B cell (primary cell): ENCODE results near the gene SNRNP70. TPM values are rescaled to one million over a fixed set of nuclear protein-coding genes. Genes with fewer than 3 reads are reported as not detected.
A peak's percentile ranks its signal among the peaks of the same experiment; 100 is the strongest.

Source experiments
- ATAC-seq: fragments of 200-7000 bp; cut with Tn5 transposase; one replicate; pipeline ENCODE4 v1.10.0; 2021; ENCODE audit warnings: low read depth, mild to moderate bottlenecking, moderate number of reproducible peaks, moderate library complexity
- CTCF ChIA-PET: fragments of 350-600 bp; sonication (Branson Sonifier 250); formaldehyde crosslinking; loops from one replicate; lab custom pipeline; 2021; ENCODE audit warnings: antibody characterized with exemption, inconsistent platforms; lab: Charles Lee
- POLR2A ChIA-PET: fragments of 350-600 bp; sonication (Branson Sonifier 250); formaldehyde crosslinking; loops from one replicate; lab custom pipeline; 2021; ENCODE audit warnings: antibody characterized with exemption; lab: Charles Lee
- DNase-seq: peaks from one replicate; pipeline ENCODE4 v3.0.0; 2013
- H2AFZ ChIP-seq: 2 replicates; pipeline ENCODE4 v1.6.1; 2012; ENCODE audit warnings: mild to moderate bottlenecking, low read depth, low read length; ENCODE audit not compliant: insufficient read depth, poor library complexity, severe bottlenecking
- H3K27ac ChIP-seq, 2 donors: 1 replicate in 1 of 2; 2 replicates in 1 of 2; pipeline ENCODE4 v1.5.1; 2012 to 2013; ENCODE audit warnings: low read length in 2 of 2, mild to moderate bottlenecking in 2 of 2, moderate library complexity in 1 of 2
- H3K27me3 ChIP-seq, 4 experiments: fragments of 200-600 bp in 1 of 4; sonication (generic) in 1 of 4; replicated peaks in 1 of 4; 1 replicate in 2 of 4; 2 replicates in 2 of 4; pipeline versions ENCODE4 v1.6.1 to v1.7.0; 2013 to 2016; ENCODE audit warnings: low read length in 3 of 4, mild to moderate bottlenecking in 2 of 4, mixed read lengths in 1 of 4, moderate library complexity in 1 of 4; ENCODE audit not compliant: insufficient read depth in 4 of 4, control insufficient read depth in 3 of 4; ENCODE audit errors: control extremely low read depth in 1 of 4
- H3K36me3 ChIP-seq, 2 experiments: replicated peaks in 1 of 2; 1 replicate in 1 of 2; 2 replicates in 1 of 2; pipeline versions ENCODE4 v1.6.1 to v1.7.1; 2013; ENCODE audit warnings: low read length in 1 of 2; ENCODE audit not compliant: insufficient read depth in 2 of 2, control insufficient read depth in 1 of 2; ENCODE audit errors: control extremely low read depth in 1 of 2, extremely low read depth in 1 of 2
- H3K4me1 ChIP-seq, 2 donors: fragments of 200-600 bp in 1 of 2; sonication (generic) in 1 of 2; 1 replicate in 1 of 2; 2 replicates in 1 of 2; pipeline versions ENCODE4 v1.5.1 to v1.6.1; 2013 to 2017; ENCODE audit warnings: low read length in 2 of 2; ENCODE audit not compliant: control insufficient read depth in 2 of 2, insufficient read depth in 2 of 2
- H3K4me2 ChIP-seq: replicated peaks from 2 replicates; pipeline ENCODE3; 2012; ENCODE audit warnings: mild to moderate bottlenecking, low read depth, low read length; ENCODE audit not compliant: poor library complexity, severe bottlenecking
- H3K4me3 ChIP-seq, 5 experiments: fragments of 200-600 bp in 1 of 5; sonication (generic) in 1 of 5; 1 replicate in 3 of 5; 2 replicates in 2 of 5; pipeline versions ENCODE4 v1.5.1 to v1.7.0; 2011 to 2016; ENCODE audit warnings: low read length in 4 of 5, mild to moderate bottlenecking in 4 of 5, low read depth in 2 of 5, control low read depth in 1 of 5, moderate library complexity in 1 of 5; ENCODE audit not compliant: insufficient read depth in 1 of 5; ENCODE audit errors: control extremely low read depth in 1 of 5, extremely low read depth in 1 of 5
- H3K79me2 ChIP-seq: fragments of 200-600 bp; sonication (generic); one replicate; pipeline ENCODE4 v1.6.0; 2016; ENCODE audit warnings: low read length; ENCODE audit not compliant: control insufficient read depth, insufficient read depth
- H3K9ac ChIP-seq: fragments of 200-600 bp; sonication (generic); 2 replicates; pipeline ENCODE4 v1.6.1; 2017; ENCODE audit warnings: mild to moderate bottlenecking, low read length, moderate library complexity
- H3K9me3 ChIP-seq, 3 donors: one replicate each; pipeline versions ENCODE4 v1.6.1 to v1.7.1; 2013; ENCODE audit warnings: low read length in 2 of 3; ENCODE audit not compliant: control insufficient read depth in 2 of 3, insufficient read depth in 1 of 3; ENCODE audit errors: control extremely low read depth in 1 of 3
- H4K20me1 ChIP-seq: 2 replicates; pipeline ENCODE4 v1.6.0; 2012; ENCODE audit warnings: mild to moderate bottlenecking, low read length; ENCODE audit not compliant: insufficient read depth, control insufficient read depth, poor library complexity, severe bottlenecking
- H3K27ac Mint-ChIP-seq: one replicate; pipeline ENCODE4 v1.8.0; 2021; ENCODE audit warnings: mixed read lengths
- H3K27me3 Mint-ChIP-seq: one replicate; pipeline ENCODE4 v1.8.0; 2021; ENCODE audit warnings: mixed read lengths
- H3K4me1 Mint-ChIP-seq: one replicate; pipeline ENCODE4 v1.8.0; 2021; ENCODE audit warnings: mixed read lengths
- H3K4me3 Mint-ChIP-seq: one replicate; pipeline ENCODE4 v1.8.0; 2021; ENCODE audit warnings: mixed read lengths
- H3K9me3 Mint-ChIP-seq: one replicate; pipeline ENCODE4 v1.8.0; 2022; ENCODE audit warnings: mixed read lengths; ENCODE audit not compliant: insufficient read depth
- EZH2 ChIP-seq: IDR thresholded peaks from 2 replicates; pipeline ENCODE4 v1.6.1; 2012; ENCODE audit warnings: borderline replicate concordance, low read depth, mild to moderate bottlenecking, moderate library complexity, low read length; ENCODE audit not compliant: insufficient read depth, poor library complexity, severe bottlenecking
- WGBS: methylation state at CpG from one replicate; pipeline ENCODE4 v1.1.5; 2013; ENCODE audit warnings: missing lambda C conversion rate; ENCODE audit not compliant: insufficient coverage; 5-methylcytosine and 5-hydroxymethylcytosine counted together
- intact Hi-C: fragments of 100-400 bp; cut with micrococcal nuclease; formaldehyde crosslinking; loops from one replicate; pipeline ENCODE4 v1.10.0; 2022
- polyA plus RNA-seq: library from polyadenylated mRNA; depleted of rRNA; stranded (reverse); fragments of >200 nt; gene quantifications from 2 replicates; pipeline ENCODE4 v1.2.3, GENCODE V29; 2012
- total RNA-seq, 2 donors: library from RNA; stranded (reverse); fragments of 120-200 nt in 1 of 2; gene quantifications; 1 replicate in 1 of 2; 2 replicates in 1 of 2; pipeline versions ENCODE4 v1.2.3 to v1.2.4, GENCODE V29; 2013 to 2022
- TF ChIP-seq, protein P1 (sequence below): fragments of 200-600 bp; IDR thresholded peaks from one replicate; pipeline ENCODE4 v1.8.0; 2022; ENCODE audit warnings: antibody characterized with exemption, mild to moderate bottlenecking

SNRNP70 gene
- total and polyA plus RNA-seq, 2 donors (not counting 1 experiment from before 2014, with no cell fraction given): 598 to 954 TPM

GRCh38 chr19:49118565-49119410 is 33.5 kb downstream of the SNRNP70 start, which contains the start of gene C19orf73:
Gene C19orf73, minus strand, starts transcription at chr19:49119143. Its CDS starts 121 bp downstream, at chr19:49119022.
- H3K4me3 Mint-ChIP-seq: peak within 1 kb of the TSS; percentile 90
- H3K4me3 ChIP-seq: peak within 1 kb of the TSS; percentile 39 to 88 (median 62)
- no peaks in the 10 kb centered on the region for H3K9me3 ChIP-seq
- H3K9ac ChIP-seq: peak within 1 kb of the TSS; percentile 85
- ATAC-seq (peak; percentile 81), DNase-seq (peak; percentile 99)
- peaks cover 6% of the 10 kb centered on the region for H3K27me3 Mint-ChIP-seq
- ChIA-PET CTCF (interaction anchor here (1.0 to 5.6 kb wide), 4 partner anchors 12 to 323 kb away, joined by 3 to 33 read pairs (median 4); no protein-coding TSS in a partner anchor), POLR2A (interaction anchor here (1.5 kb wide), 1 partner anchor 9 kb away, joined by 9 read pairs; no protein-coding TSS in a partner anchor)
- H3K36me3 ChIP-seq: no peaks in the 10 kb centered on the region
- TF ChIP-seq, protein P1, sequence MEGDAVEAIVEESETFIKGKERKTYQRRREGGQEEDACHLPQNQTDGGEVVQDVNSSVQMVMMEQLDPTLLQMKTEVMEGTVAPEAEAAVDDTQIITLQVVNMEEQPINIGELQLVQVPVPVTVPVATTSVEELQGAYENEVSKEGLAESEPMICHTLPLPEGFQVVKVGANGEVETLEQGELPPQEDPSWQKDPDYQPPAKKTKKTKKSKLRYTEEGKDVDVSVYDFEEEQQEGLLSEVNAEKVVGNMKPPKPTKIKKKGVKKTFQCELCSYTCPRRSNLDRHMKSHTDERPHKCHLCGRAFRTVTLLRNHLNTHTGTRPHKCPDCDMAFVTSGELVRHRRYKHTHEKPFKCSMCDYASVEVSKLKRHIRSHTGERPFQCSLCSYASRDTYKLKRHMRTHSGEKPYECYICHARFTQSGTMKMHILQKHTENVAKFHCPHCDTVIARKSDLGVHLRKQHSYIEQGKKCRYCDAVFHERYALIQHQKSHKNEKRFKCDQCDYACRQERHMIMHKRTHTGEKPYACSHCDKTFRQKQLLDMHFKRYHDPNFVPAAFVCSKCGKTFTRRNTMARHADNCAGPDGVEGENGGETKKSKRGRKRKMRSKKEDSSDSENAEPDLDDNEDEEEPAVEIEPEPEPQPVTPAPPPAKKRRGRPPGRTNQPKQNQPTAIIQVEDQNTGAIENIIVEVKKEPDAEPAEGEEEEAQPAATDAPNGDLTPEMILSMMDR: peak; percentile 53
- TF ChIP-seq EZH2: no peak
- no peaks in the 10 kb centered on the region for H3K79me2 ChIP-seq
- H3K27me3 ChIP-seq: peaks cover 0 to 11% (median 2%) of the 10 kb centered on the region in 4 experiments
- no peaks in the 10 kb centered on the region for H3K9me3 Mint-ChIP-seq
- peaks cover 22 to 33% of the 10 kb centered on the region in 2 donors for H3K4me1 ChIP-seq
- H2AFZ ChIP-seq: peak within 1 kb of the TSS; percentile 88
- H3K4me2 ChIP-seq: peak within 1 kb of the TSS; percentile 91
- H3K4me1 Mint-ChIP-seq: peaks cover 41% of the 10 kb centered on the region
- no peaks in the 10 kb centered on the region for H4K20me1 ChIP-seq
- peak within 1 kb of the TSS; percentile 93 to 95 for H3K27ac ChIP-seq
- WGBS: under 1% methylated on average over 85 of the region's 85 CpGs
- intact Hi-C loops: loop anchor here (1.0 to 10.0 kb wide), 6 partner anchors 10 to 699 kb away; partner anchors contain the start of genes DBP, GYS1, MED25 and PRMT1
- peak within 1 kb of the TSS; percentile 93 for H3K27ac Mint-ChIP-seq
